HT1080 (cell line): ENCODE data around the gene RAMP1. TPM values are rescaled to one million over a fixed set of nuclear protein-coding genes. Genes with fewer than 3 reads are reported as not detected.

Experiments used
- DNase-seq: peaks from one replicate; pipeline ENCODE4 v3.0.0-alpha.2; 2015; ENCODE audit warnings: low read depth
- total RNA-seq: library from RNA; depleted of rRNA; stranded (reverse); fragments of >200 nt; shearing (Covaris generic); gene quantifications from 2 replicates; pipeline ENCODE4 v1.2.3, GENCODE V29; 2014

The RAMP1 gene
- total RNA-seq, 1 experiment from 2014 or later = not detected

GRCh38 chr2:237913193-237913917, 53.9 kb downstream of the RAMP1 start:
- no peak for DNase-seq

GRCh38 chr2:237915576-237915975, 56.2 kb downstream of the RAMP1 start:
- DNase-seq = no peak

- no peak for DNase-seq
Measured at GRCh38 chr2:237916296-237916695, 56.9 kb downstream of the RAMP1 start.

- no peak for DNase-seq
Measured at GRCh38 chr2:237917696-237918374, 58.4 kb downstream of the RAMP1 start.

GRCh38 chr2:237919593-237919992, 60.2 kb downstream of the RAMP1 start:
- DNase-seq = no peak

GRCh38 chr2:237920673-237921072, 61.2 kb downstream of the RAMP1 start:
- DNase-seq = peak; percentile 51

- no peak for DNase-seq
Measured at GRCh38 chr2:237921967-237922492, 62.6 kb downstream of the RAMP1 start.

GRCh38 chr2:237922641-237923361, 63.4 kb downstream of the RAMP1 start:
- DNase-seq = peak; percentile 28

- DNase-seq = peak; percentile 34
Measured at GRCh38 chr2:237923481-237924163, 64.2 kb downstream of the RAMP1 start.

- DNase-seq = no peak
Measured at GRCh38 chr2:237924164-237924534, 64.7 kb downstream of the RAMP1 start.

GRCh38 chr2:237927135-237927534, 67.7 kb downstream of the RAMP1 start:
- no peak for DNase-seq

- DNase-seq = no peak
Measured at GRCh38 chr2:237927986-237928385, 68.6 kb downstream of the RAMP1 start.

GRCh38 chr2:237929979-237930378, 70.6 kb downstream of the RAMP1 start:
- no peak for DNase-seq

GRCh38 chr2:237931205-237931721, 71.8 kb downstream of the RAMP1 start:
- no peak for DNase-seq

GRCh38 chr2:237932731-237933131, 73.3 kb downstream of the RAMP1 start:
- no peak for DNase-seq

- no peak for DNase-seq
Measured at GRCh38 chr2:237934186-237934585, 74.8 kb downstream of the RAMP1 start.

- peak; percentile 43 for DNase-seq
Measured at GRCh38 chr2:237935740-237936452, 76.5 kb downstream of the RAMP1 start.

GRCh38 chr2:237939251-237939650, 79.8 kb downstream of the RAMP1 start:
- DNase-seq = no peak

- DNase-seq = no peak
Measured at GRCh38 chr2:237940828-237941227, 81.4 kb downstream of the RAMP1 start.

- DNase-seq = no peak
Measured at GRCh38 chr2:237941239-237941638, 81.8 kb downstream of the RAMP1 start.

GRCh38 chr2:237942513-237942899, 83.1 kb downstream of the RAMP1 start:
- no peak for DNase-seq
